Esophagus muscularis mucosa (tissue), 4 donors: ENCODE data around the gene TMEM59. TPM values are rescaled to one million over a fixed set of nuclear protein-coding genes. Genes with fewer than 3 reads are reported as not detected.
"Not testable (repeated sequence)": the region's sequence is repeated elsewhere in the genome, so short reads cannot be mapped to it uniquely, and the experiment has no call there.

Experiments used
- DNase-seq: peaks from one replicate; pipeline ENCODE4 v3.0.0-alpha.2; 2017; ENCODE audit errors: extremely low spot score
- H3K27ac ChIP-seq, 4 donors: fragments of 200-600 bp; sonication (generic); replicated peaks in 1 of 4; 1 replicate in 3 of 4; 2 replicates in 1 of 4; pipeline ENCODE4 v1.5.1; 2016 to 2019; ENCODE audit warnings: mild to moderate bottlenecking in 1 of 4
- H3K27me3 ChIP-seq, 4 donors: fragments of 200-600 bp; sonication (generic); one replicate each; pipeline versions ENCODE4 v1.5.1 to v1.6.0; 2016 to 2019
- H3K36me3 ChIP-seq, 4 donors: fragments of 200-600 bp; sonication (generic); one replicate each; pipeline ENCODE4 v1.5.1; 2016 to 2019
- H3K4me1 ChIP-seq, 4 donors: fragments of 200-600 bp; sonication (generic); one replicate each; pipeline ENCODE4 v1.5.1; 2016 to 2019
- H3K4me3 ChIP-seq, 4 donors: fragments of 200-600 bp; sonication (generic); 1 replicate in 2 of 4; 2 replicates in 2 of 4; pipeline ENCODE4 v1.5.1; 2016 to 2019; ENCODE audit warnings: mild to moderate bottlenecking in 4 of 4, moderate library complexity in 1 of 4
- H3K9me3 ChIP-seq, 4 donors: fragments of 200-600 bp; sonication (generic); 1 replicate in 3 of 4; 2 replicates in 1 of 4; pipeline ENCODE4 v1.5.1; 2016 to 2019
- EP300 ChIP-seq: sonication (generic); formaldehyde crosslinking; IDR thresholded peaks from one replicate; pipeline ENCODE4 v1.6.1; 2017; ENCODE audit warnings: antibody characterized with exemption
- POLR2A ChIP-seq: fragments of 450-650 bp; IDR thresholded peaks from one replicate; pipeline ENCODE4 v1.6.1; 2017; ENCODE audit warnings: antibody characterized with exemption, moderate library complexity, mild to moderate bottlenecking, low read depth
- POLR2AphosphoS5 ChIP-seq, 2 donors: sonication (generic); formaldehyde crosslinking; IDR thresholded peaks; one replicate each; pipeline ENCODE4 v1.6.1; 2017; ENCODE audit warnings: antibody characterized with exemption in 2 of 2
- WGBS: methylation state at CpG from one replicate; pipeline ENCODE4 v1.1.5; 2018; 5-methylcytosine and 5-hydroxymethylcytosine counted together
- intact Hi-C: fragments of 100-400 bp; cut with DNase I; formaldehyde crosslinking; loops from one replicate; pipeline ENCODE4 v1.15.1; 2023
- total RNA-seq, 4 donors: library from RNA; depleted of rRNA; stranded (reverse); fragments of >200 nt; gene quantifications; one replicate each; pipeline versions ENCODE4 v1.1.0 to v1.2.1, GENCODE V29; 2016
- TF ChIP-seq, protein P1 (sequence below), 3 experiments: fragments of 200-600 bp in 2 of 3; fragments of 450-650 bp in 1 of 3; sonication (generic) in 2 of 3; IDR thresholded peaks; one replicate each; pipeline ENCODE4 v1.5.1; 2017 to 2019; ENCODE audit warnings: antibody characterized with exemption in 3 of 3, mild to moderate bottlenecking in 2 of 3, moderate library complexity in 1 of 3

Gene TMEM59
- total RNA-seq, 4 donors from 2014 or later, result 238 to 334 (median 288) TPM

DNA sequence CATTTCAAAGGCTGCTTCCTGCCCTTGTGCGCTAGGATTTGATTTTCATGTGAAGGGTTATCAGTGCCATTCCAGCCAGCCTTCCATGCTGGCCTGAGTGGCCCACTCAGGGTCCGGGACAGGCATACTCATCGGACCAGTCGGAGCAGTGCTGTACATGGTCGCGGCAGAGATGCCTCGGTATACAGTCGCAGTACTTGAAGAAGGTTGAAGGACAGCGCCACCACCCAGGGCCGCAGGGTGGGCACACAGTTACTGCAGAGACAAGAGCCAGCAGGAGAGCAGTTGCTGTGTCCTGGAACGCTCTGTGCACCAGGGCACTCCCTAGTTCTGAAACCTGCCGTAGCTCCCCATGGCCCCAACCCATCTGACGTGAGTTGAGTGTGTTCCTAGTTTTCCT, 44.1 kb downstream of the TMEM59 start:
- intact Hi-C loops, result no loop called here
- peak; percentile 86 for DNase-seq
- Histone ChIP-seq H3K27me3 (peaks cover 0 to 24% (median 0%) of the 10 kb centered on the region in 4 donors), H3K36me3 (no peaks in the 10 kb centered on the region), H3K9me3 (no peaks in the 10 kb centered on the region), H3K4me1 (no peaks in the 10 kb centered on the region), H3K27ac (no peak overlapping the region), H3K4me3 (no peak overlapping the region)
- WGBS, result 84% methylated on average over 13 of the region's 13 CpGs
- TF ChIP-seq EP300 (no peak), POLR2A (no peak), POLR2AphosphoS5 (IDR thresholded peaks at IDR 0.05) (no peak)
- TF ChIP-seq, protein P1, sequence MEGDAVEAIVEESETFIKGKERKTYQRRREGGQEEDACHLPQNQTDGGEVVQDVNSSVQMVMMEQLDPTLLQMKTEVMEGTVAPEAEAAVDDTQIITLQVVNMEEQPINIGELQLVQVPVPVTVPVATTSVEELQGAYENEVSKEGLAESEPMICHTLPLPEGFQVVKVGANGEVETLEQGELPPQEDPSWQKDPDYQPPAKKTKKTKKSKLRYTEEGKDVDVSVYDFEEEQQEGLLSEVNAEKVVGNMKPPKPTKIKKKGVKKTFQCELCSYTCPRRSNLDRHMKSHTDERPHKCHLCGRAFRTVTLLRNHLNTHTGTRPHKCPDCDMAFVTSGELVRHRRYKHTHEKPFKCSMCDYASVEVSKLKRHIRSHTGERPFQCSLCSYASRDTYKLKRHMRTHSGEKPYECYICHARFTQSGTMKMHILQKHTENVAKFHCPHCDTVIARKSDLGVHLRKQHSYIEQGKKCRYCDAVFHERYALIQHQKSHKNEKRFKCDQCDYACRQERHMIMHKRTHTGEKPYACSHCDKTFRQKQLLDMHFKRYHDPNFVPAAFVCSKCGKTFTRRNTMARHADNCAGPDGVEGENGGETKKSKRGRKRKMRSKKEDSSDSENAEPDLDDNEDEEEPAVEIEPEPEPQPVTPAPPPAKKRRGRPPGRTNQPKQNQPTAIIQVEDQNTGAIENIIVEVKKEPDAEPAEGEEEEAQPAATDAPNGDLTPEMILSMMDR (IDR thresholded peaks at IDR 0.05), result no peak

GRCh38 chr1:54007613-54008012, 45.4 kb downstream of the TMEM59 start:
- Histone ChIP-seq H3K36me3 (no peaks in the 10 kb centered on the region), H3K27ac (no peak overlapping the region), H3K9me3 (no peaks in the 10 kb centered on the region), H3K27me3 (peaks cover 0 to 14% (median 0%) of the 10 kb centered on the region in 4 donors), H3K4me3 (no peak overlapping the region), H3K4me1 (no peaks in the 10 kb centered on the region)
- intact Hi-C loops, result no loop called here
- 90% methylated on average over 3 of the region's 4 CpGs for WGBS
- TF ChIP-seq, protein P1 (IDR thresholded peaks at IDR 0.05), result no peak
- TF ChIP-seq EP300, result no peak
- no peak for TF ChIP-seq POLR2AphosphoS5 (IDR thresholded peaks at IDR 0.05)
- peak; percentile 74 for DNase-seq

- no peak overlapping the region for H3K4me3 ChIP-seq
- H3K27ac ChIP-seq, result no peak overlapping the region
- intact Hi-C loops, result no loop called here
- TF ChIP-seq EP300 (no peak), POLR2A (no peak), POLR2AphosphoS5 (IDR thresholded peaks at IDR 0.05) (no peak)
- TF ChIP-seq, protein P1 (IDR thresholded peaks at IDR 0.05), result no peak
- no peaks in the 10 kb centered on the region for H3K4me1 ChIP-seq
- 84% methylated on average over 4 of the region's 4 CpGs for WGBS
- H3K27me3 ChIP-seq, result peaks cover 0 to 10% (median 0%) of the 10 kb centered on the region in 4 donors
- no peaks in the 10 kb centered on the region for H3K9me3 ChIP-seq
- DNase-seq, result no peak
- H3K36me3 ChIP-seq, result no peaks in the 10 kb centered on the region
Measured at GRCh38 chr1:54006508-54006907, 46.5 kb downstream of the TMEM59 start.

- Histone ChIP-seq H3K4me3 (no peak overlapping the region), H3K4me1 (no peaks in the 10 kb centered on the region), H3K27ac (no peak overlapping the region), H3K36me3 (no peaks in the 10 kb centered on the region), H3K9me3 (no peaks in the 10 kb centered on the region), H3K27me3 (peaks cover 0 to under 1% (median 0%) of the 10 kb centered on the region in 4 donors)
- TF ChIP-seq EP300, result no peak
- TF ChIP-seq POLR2A, result no peak
- WGBS, result 100% methylated on average over 5 of the region's 27 CpGs
- intact Hi-C loops, result no loop called here
- DNase-seq, result no peak
Measured at GRCh38 chr1:54004481-54005049, 48.4 kb downstream of the TMEM59 start.

- H3K27me3 ChIP-seq, H3K4me3 ChIP-seq, DNase-seq, H3K36me3 ChIP-seq, intact Hi-C loops, H3K27ac ChIP-seq, H3K4me1 ChIP-seq, H3K9me3 ChIP-seq: not testable (repeated sequence)
- WGBS, result no CpG with 5 or more reads among the region's 19 CpGs
Measured at GRCh38 chr1:54003750-54004480, 49.1 kb downstream of the TMEM59 start.

- Histone ChIP-seq H3K27me3 (no peaks in the 10 kb centered on the region), H3K9me3 (no peaks in the 10 kb centered on the region), H3K27ac (no peak overlapping the region), H3K36me3 (no peaks in the 10 kb centered on the region), H3K4me1 (no peaks in the 10 kb centered on the region), H3K4me3 (no peak overlapping the region)
- DNase-seq, result no peak
- intact Hi-C loops, result no loop called here
- WGBS, result 93% methylated on average over 12 of the region's 12 CpGs
- TF ChIP-seq POLR2A, result no peak
- TF ChIP-seq, protein P1 (IDR thresholded peaks at IDR 0.05), result no peak
Measured at GRCh38 chr1:54003249-54003646, 49.8 kb downstream of the TMEM59 start.
